Activated T-helper 1 cell treated with anti-CD3 and anti-CD28 coated beads, Interleukin-12 subunit alpha, Interleukin-12 subunit beta, Interleukin-2, Interleukin-4 antibody, amounts not matched to agents 30 ng/mL and 10 ng/mL and 1 ng/mL, durations not matched to agents 14 hours and 24 hours and 36 hours (primary cell): ENCODE data around the gene CTDP1. TPM values are rescaled to one million over a fixed set of nuclear protein-coding genes. Genes with fewer than 3 reads are reported as not detected.
"Not testable (repeated sequence)": the region's sequence is repeated elsewhere in the genome, so short reads cannot be mapped to it uniquely, and the experiment has no call there.

ENCODE experiments used
- DNase-seq: peaks from one replicate; pipeline ENCODE4 v3.0.0; 2021; ENCODE audit warnings: low spot score
- H3K27ac Mint-ChIP-seq: one replicate; pipeline ENCODE4 v1.8.0; 2021; ENCODE audit warnings: mild to moderate bottlenecking, mixed read lengths
- H3K27me3 Mint-ChIP-seq: one replicate; pipeline ENCODE4 v1.8.0; 2022; ENCODE audit warnings: mild to moderate bottlenecking, moderate library complexity, mixed read lengths; ENCODE audit not compliant: insufficient read depth
- H3K36me3 Mint-ChIP-seq: one replicate; pipeline ENCODE4 v1.8.0; 2021; ENCODE audit warnings: low read depth, mixed read lengths
- H3K4me1 Mint-ChIP-seq: one replicate; pipeline ENCODE4 v1.8.0; 2021; ENCODE audit warnings: low read depth, mixed read lengths
- H3K4me3 Mint-ChIP-seq: one replicate; pipeline ENCODE4 v1.8.0; 2021; ENCODE audit warnings: mild to moderate bottlenecking, moderate library complexity, mixed read lengths
- H3K9me3 Mint-ChIP-seq: one replicate; pipeline ENCODE4 v1.8.0; 2021; ENCODE audit warnings: mixed read lengths
- intact Hi-C: fragments of 100-400 bp; cut with micrococcal nuclease; formaldehyde crosslinking; loops from one replicate; pipeline ENCODE4 v1.15.1; 2024
- total RNA-seq: library from RNA; stranded (reverse); gene quantifications from 2 replicates; pipeline ENCODE4 v1.2.3, GENCODE V29; 2022

Gene CTDP1
- total RNA-seq, 1 donor from 2014 or later, result 47.2 TPM

- intact Hi-C loops, result no loop called here
- DNase-seq, result no peak
- no peaks in the 10 kb centered on the region for H3K9me3 Mint-ChIP-seq
- H3K27me3 Mint-ChIP-seq, result no peaks in the 10 kb centered on the region
- H3K36me3 Mint-ChIP-seq, result peaks cover 32% of the 10 kb centered on the region
- H3K4me3 Mint-ChIP-seq, result no peak overlapping the region
- H3K27ac Mint-ChIP-seq, result peak overlapping the region; percentile 52
- peaks cover 5% of the 10 kb centered on the region for H3K4me1 Mint-ChIP-seq
Measured at GRCh38 chr18:79740521-79741361, 61.1 kb downstream of the CTDP1 start.

DNA sequence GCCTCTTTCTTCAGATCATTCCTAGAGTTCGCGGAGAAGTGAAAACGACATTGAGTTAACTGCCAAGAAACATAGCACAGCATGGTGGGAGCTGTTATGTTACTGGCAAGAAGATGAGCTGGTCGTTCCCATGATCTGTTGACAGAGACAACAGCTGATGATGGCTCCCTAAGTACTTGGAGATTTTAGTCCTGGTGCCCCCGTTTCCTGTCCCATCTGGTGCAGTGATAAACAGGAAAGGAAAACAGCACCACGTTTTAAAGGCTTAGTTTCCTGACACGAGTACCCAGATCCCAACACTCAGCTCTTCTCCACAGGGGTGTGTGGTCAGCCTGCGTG is 61.7 kb downstream of the CTDP1 start:
- intact Hi-C loops, result no loop called here
- no peak for DNase-seq
- peak overlapping the region; percentile 52 for H3K27ac Mint-ChIP-seq

GRCh38 chr18:79742076-79742475 is 62.5 kb downstream of the CTDP1 start:
- Mint-ChIP-seq H3K4me1 (peaks cover 5% of the 10 kb centered on the region), H3K27me3 (no peaks in the 10 kb centered on the region), H3K9me3 (no peaks in the 10 kb centered on the region), H3K36me3 (peaks cover 31% of the 10 kb centered on the region), H3K27ac (peak overlapping the region; percentile 29), H3K4me3 (no peak overlapping the region)
- DNase-seq, result no peak
- intact Hi-C loops, result no loop called here

More for the DNA sequence above, 61.7 kb downstream of the CTDP1 start:
- H3K27me3 Mint-ChIP-seq, result no peaks in the 10 kb centered on the region
- peaks cover 32% of the 10 kb centered on the region for H3K36me3 Mint-ChIP-seq
- no peak overlapping the region for H3K4me3 Mint-ChIP-seq
- H3K4me1 Mint-ChIP-seq, result peaks cover 5% of the 10 kb centered on the region
- H3K9me3 Mint-ChIP-seq, result no peaks in the 10 kb centered on the region

DNA sequence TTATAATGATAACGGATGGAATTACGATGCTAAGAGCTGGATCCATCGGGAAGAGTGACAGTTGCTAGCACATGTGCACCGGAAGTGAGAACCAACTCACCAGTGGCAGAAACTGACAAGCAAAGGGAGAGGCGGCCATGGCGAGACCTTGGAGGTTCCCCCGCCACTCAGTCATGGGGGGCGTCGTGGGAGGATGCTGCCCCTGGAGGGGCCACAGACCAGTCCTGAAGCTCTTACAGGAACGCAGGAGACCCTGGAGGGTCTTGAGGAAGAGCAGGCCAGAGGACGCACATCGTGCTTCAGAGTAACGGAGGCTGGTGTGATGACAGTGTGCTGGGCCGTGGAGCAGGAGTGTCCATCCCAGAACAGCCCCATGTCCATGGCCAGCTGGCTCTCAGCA is 65.0 kb downstream of the CTDP1 start:
- intact Hi-C loops, result no loop called here
- H3K27ac Mint-ChIP-seq, result no peak overlapping the region
- H3K4me3 Mint-ChIP-seq, result no peak overlapping the region
- peaks cover 21% of the 10 kb centered on the region for H3K36me3 Mint-ChIP-seq
- H3K4me1 Mint-ChIP-seq, result no peaks in the 10 kb centered on the region
- no peaks in the 10 kb centered on the region for H3K9me3 Mint-ChIP-seq
- H3K27me3 Mint-ChIP-seq, result no peaks in the 10 kb centered on the region
- DNase-seq, result no peak

- Mint-ChIP-seq H3K36me3 (peaks cover 16% of the 10 kb centered on the region), H3K27ac (no peak overlapping the region), H3K9me3 (no peaks in the 10 kb centered on the region), H3K4me1 (no peaks in the 10 kb centered on the region), H3K4me3 (no peak overlapping the region), H3K27me3 (no peaks in the 10 kb centered on the region)
- no peak for DNase-seq
- intact Hi-C loops, result no loop called here
Measured at GRCh38 chr18:79746730-79747129, 67.1 kb downstream of the CTDP1 start.

- intact Hi-C loops, result no loop called here
- Mint-ChIP-seq H3K9me3 (no peaks in the 10 kb centered on the region), H3K4me3 (no peak overlapping the region), H3K27ac (no peak overlapping the region), H3K36me3 (peaks cover 10% of the 10 kb centered on the region), H3K27me3 (no peaks in the 10 kb centered on the region), H3K4me1 (no peaks in the 10 kb centered on the region)
- no peak for DNase-seq
Measured at GRCh38 chr18:79747156-79747845, 67.7 kb downstream of the CTDP1 start.

DNA sequence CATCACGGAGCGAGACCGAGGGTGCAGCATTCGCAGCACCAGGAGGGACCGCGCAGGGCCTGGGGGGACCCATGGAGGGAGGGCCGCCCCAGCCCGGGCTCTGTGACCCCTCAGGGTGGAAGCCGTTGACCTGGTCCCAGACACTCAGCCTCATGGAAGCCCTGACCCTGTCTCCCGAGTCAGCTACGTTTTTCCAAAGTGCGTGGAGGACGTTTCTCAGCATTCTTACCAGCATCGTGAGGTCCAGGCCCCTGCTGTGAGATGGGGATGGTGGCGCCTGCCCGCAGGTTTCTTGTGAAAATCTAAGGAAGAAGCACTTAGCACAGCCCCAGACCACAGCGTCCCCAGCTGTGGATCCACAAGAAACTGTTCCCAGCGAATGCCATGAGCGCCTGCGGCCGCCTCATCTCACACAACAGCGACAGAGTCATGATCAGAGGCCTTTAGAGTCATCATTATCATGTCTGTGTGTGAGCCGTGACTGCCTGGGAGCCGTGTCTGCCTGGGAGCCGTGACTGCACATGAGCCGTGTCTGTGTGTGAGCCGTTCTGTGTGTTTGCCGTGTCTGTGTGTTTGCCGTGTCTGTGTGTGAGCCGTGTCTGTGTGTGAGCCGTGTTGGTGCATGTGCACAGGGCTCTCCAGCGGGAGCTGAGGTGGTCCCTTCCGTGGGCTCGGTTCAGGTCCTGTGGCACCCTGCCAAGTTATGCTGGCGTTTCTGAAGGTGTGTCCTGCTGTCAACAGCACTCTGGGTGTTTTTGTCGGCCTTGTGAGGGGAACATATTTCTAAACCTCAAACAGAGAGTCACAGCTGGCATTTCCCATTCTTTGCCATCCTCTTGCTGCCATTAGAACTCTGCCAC is 68.9 kb downstream of the CTDP1 start:
- H3K36me3 Mint-ChIP-seq, result peaks cover 14% of the 10 kb centered on the region
- no peaks in the 10 kb centered on the region for H3K4me1 Mint-ChIP-seq
- no peaks in the 10 kb centered on the region for H3K9me3 Mint-ChIP-seq
- DNase-seq, result no peak
- intact Hi-C loops, result no loop called here
- H3K27ac Mint-ChIP-seq, result no peak overlapping the region
- H3K4me3 Mint-ChIP-seq, result no peak overlapping the region
- no peaks in the 10 kb centered on the region for H3K27me3 Mint-ChIP-seq

DNA sequence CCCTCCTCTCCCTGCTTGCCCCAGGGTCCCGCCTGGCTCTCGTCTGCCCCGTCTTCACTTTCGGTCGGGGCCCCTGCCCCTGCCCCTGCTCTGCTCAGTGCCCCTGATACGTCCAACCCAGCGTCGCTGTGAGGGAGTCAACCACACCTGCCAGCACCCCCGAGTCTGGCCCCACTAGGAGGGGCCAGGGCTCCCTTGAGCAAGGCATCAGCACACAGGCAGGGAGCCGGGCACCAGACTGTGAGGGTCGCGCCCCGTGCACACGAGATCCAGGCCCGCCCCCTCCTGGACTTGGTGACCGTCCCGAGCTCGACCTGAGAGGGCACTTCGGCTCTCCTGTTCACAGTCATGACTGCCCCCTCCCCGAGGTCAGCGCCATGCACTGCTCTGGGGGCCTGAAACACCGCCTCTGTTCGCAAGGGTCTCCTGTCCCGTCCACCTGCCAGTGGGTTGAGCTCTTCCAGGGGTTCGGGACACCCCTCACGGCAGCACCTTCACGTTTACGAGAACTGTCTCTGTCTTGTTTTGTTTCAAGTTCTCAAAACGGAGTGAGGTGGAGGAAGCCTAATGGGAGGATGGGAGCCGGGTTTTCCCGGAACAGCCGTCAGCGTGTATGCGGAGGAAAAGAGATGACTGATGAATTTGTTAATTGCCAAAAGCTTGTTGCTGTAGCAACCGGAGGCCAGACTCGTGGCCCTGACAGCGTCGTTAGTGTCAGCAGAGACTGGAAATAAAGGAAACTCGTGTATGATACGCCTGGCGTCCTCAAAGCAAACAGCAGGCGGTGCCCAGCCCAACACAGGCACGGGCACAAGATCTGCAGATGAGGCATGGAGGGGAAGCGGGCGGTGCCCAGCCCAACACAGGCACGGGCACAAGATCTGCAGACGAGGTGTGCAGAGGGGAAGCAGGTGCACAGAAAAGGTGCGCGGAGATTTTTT is 69.9 kb downstream of the CTDP1 start:
- DNase-seq, result no peak
- H3K27ac Mint-ChIP-seq, result no peak overlapping the region
- H3K4me3 Mint-ChIP-seq, result no peak overlapping the region
- no peaks in the 10 kb centered on the region for H3K4me1 Mint-ChIP-seq
- H3K36me3 Mint-ChIP-seq, result peaks cover 17% of the 10 kb centered on the region
- intact Hi-C loops, result no loop called here
- H3K9me3 Mint-ChIP-seq, result no peaks in the 10 kb centered on the region
- no peaks in the 10 kb centered on the region for H3K27me3 Mint-ChIP-seq

GRCh38 chr18:79750980-79751571 is 71.5 kb downstream of the CTDP1 start:
- Mint-ChIP-seq H3K27ac (no peak overlapping the region), H3K36me3 (peaks cover 24% of the 10 kb centered on the region), H3K27me3 (no peaks in the 10 kb centered on the region), H3K4me1 (no peaks in the 10 kb centered on the region), H3K4me3 (no peak overlapping the region), H3K9me3 (no peaks in the 10 kb centered on the region)
- intact Hi-C loops, result no loop called here
- DNase-seq, result no peak

DNA sequence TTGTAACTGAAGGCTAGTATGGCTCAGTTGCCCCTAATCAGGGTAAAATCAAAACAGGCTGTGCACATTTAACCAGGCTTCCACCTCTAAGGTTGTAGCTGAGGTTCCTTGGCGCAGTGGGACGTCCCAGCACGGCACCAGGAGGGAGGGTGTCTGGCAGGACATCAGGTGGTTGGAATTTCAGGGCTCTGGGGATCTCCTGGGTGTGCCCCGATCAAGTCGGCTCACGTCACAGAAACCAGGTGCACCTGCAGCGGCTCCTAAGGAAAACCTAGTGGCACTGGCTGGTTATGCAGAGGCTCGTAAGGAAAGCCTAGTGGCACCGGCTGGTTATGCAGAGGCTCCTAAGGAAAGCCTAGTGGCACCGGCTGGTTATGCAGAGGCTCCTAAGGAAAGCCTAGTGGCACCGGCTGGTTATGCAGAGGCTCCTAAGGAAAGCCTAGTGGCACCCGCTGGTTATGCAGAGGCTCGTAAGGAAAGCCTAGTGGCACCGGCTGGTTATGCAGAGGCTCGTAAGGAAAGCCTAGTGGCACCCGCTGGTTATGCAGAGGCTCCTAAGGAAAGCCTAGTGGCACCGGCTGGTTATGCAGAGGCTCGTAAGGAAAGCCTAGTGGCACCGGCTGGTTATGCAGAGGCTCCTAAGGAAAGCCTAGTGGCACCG is 72.4 kb downstream of the CTDP1 start:
- H3K9me3 Mint-ChIP-seq, H3K4me1 Mint-ChIP-seq, intact Hi-C loops, H3K27ac Mint-ChIP-seq, H3K27me3 Mint-ChIP-seq, DNase-seq, H3K4me3 Mint-ChIP-seq: not testable (repeated sequence)
- peaks cover 26% of the 10 kb centered on the region for H3K36me3 Mint-ChIP-seq

GRCh38 chr18:79752946-79753345 is 73.3 kb downstream of the CTDP1 start:
- H3K27ac Mint-ChIP-seq, H3K27me3 Mint-ChIP-seq, H3K4me3 Mint-ChIP-seq, H3K4me1 Mint-ChIP-seq, intact Hi-C loops, H3K9me3 Mint-ChIP-seq, DNase-seq: not testable (repeated sequence)
- peaks cover 28% of the 10 kb centered on the region for H3K36me3 Mint-ChIP-seq
